Ovary (tissue), 3 donors: ENCODE data around the gene DOCK4.

Source experiments
- EP300 ChIP-seq: sonication (generic); formaldehyde crosslinking; IDR thresholded peaks from one replicate; pipeline ENCODE4 v1.6.1; 2017; ENCODE audit warnings: antibody characterized with exemption
- POLR2A ChIP-seq: fragments of 450-650 bp; IDR thresholded peaks from one replicate; pipeline ENCODE4 v1.6.1; 2017; ENCODE audit warnings: antibody characterized with exemption, mild to moderate bottlenecking, moderate library complexity
- TF ChIP-seq, protein P1 (sequence below), 3 donors: fragments of 450-650 bp in 2 of 3; fragments of 200-600 bp in 1 of 3; IDR thresholded peaks; one replicate each; pipeline versions ENCODE4 v1.5.1 to v1.8.0; 2016 to 2022; ENCODE audit warnings: antibody characterized with exemption in 3 of 3, mild to moderate bottlenecking in 1 of 3
- donor health status: DM: no; HTN: no; CAD: no.

- TF ChIP-seq POLR2A (no peak), EP300 (no peak)
- TF ChIP-seq, protein P1, sequence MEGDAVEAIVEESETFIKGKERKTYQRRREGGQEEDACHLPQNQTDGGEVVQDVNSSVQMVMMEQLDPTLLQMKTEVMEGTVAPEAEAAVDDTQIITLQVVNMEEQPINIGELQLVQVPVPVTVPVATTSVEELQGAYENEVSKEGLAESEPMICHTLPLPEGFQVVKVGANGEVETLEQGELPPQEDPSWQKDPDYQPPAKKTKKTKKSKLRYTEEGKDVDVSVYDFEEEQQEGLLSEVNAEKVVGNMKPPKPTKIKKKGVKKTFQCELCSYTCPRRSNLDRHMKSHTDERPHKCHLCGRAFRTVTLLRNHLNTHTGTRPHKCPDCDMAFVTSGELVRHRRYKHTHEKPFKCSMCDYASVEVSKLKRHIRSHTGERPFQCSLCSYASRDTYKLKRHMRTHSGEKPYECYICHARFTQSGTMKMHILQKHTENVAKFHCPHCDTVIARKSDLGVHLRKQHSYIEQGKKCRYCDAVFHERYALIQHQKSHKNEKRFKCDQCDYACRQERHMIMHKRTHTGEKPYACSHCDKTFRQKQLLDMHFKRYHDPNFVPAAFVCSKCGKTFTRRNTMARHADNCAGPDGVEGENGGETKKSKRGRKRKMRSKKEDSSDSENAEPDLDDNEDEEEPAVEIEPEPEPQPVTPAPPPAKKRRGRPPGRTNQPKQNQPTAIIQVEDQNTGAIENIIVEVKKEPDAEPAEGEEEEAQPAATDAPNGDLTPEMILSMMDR (IDR thresholded peaks at IDR 0.05), result no peak
Observed at GRCh38 chr7:112063974-112064373, 142.2 kb downstream of the DOCK4 start.
